Measurements from ENCODE around the gene MOB3B.
A peak's percentile ranks its signal among the peaks of the same experiment; 100 is the strongest.

The MOB3B gene

DNA sequence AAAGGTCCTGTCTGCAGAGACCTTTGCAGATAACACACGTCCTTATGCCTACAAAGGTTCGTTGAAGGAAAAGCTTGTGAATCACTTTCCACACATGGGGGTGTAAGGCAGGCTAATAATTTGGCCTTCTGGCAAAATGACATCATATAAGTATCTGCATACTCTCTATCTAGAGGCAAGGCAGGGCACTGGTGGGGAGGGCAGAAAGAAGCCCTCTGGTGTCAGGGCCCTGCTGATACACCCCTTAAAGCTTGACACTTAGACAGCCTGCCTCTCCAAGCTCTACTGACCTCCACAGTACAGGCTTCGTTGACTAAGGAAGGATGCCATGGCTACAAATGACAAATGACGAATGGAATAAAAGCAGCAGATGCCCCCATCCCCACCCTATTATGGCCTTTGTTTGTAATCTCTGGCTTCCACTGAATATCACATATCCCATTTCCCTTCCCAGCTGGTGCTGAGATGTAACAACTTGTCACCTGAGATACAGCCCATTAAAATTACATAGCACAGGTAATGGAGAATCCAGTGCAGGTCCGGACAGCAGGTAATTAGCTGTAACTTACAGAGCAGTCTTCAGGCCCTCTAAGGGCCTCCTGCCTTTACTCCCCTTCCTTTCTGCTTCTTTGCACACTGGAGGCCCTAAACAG, 82.5 kb downstream of the MOB3B start:
- no peak for DNase-seq (ENCODE audit: low read depth)

DNA sequence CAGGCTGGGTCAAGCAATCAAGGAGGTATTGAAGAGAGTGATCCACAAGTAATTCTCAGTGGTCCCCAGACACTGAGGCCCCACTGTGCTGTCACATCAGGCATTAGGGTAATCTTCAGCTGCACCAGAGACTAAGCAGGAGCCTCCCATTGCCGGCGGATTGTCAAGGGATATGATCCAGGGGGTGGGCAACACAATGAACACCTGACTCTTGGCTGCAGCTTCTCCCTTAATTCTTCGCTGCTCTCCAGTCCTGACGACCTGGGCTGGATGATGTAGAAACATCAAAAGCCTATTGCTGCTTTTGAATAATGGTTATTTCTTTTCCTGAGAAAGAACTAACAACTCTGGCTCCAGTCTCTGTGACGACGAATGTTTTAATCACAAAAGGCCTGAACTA, 83.9 kb downstream of the MOB3B start:
- DNase-seq (ENCODE audit: low read depth), result no peak

DNA sequence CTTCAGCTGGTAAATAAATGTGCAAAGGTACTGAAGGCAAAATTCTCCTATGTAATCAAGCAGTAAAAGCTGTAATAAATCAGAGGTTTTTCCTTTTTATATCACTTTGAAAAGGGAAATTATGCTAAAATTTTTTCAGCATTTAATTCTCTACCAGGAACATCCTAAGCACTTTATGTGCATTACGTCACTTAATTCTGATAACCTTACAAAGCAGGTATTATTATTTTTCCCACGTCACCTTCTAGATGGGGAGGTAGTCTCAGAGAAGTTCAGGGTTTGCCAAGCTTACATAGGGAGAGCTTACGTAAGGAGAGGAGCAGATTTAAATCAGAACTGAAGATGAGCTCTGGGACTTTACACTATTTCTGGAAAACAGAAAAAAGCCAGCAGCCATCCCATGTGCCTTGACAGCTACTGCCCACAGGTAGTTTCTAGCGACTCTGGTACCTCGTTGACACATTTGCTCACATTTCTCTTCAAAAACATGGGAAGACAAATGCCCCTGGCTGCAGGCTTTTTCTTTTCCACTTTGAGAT, 84.5 kb downstream of the MOB3B start:
- no peak for DNase-seq (ENCODE audit: low read depth)

DNA sequence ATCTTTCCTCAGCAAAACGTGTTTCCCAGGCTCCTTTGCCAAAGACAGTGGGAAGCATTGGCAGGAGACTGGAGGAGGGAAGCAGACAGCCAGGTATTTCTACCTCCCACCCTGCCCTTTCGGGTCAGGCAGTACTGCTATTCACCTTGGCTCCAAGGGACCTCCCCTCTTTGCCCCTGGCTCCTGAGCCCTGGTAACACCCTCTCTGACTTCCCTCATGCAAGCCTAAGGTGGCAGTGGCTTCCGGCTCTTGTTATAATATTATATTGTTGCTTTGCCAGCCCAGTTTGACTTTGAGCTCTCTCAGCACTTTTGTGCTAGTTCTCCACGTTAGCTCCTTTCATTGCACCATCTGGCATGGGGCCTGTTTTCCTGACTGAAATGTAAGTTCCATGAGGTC, 87.2 kb downstream of the MOB3B start:
- no peak for DNase-seq (ENCODE audit: low read depth)

DNA sequence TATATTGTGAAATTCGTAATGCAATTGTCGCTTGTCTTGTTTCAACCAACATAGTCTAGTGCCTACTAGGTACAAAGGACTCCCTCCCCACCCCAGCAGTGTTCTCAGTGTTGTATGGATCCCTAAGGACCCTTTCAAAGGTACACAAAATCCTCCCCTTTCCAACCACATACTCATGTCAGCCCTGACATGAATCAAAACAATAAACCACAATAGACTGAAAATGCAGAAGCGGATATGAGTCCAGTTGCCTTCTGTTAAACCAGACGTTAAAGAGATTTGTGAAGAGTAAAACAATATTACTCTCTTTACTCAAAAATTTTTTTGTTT, 87.9 kb downstream of the MOB3B start:
- no peak for DNase-seq (ENCODE audit: low read depth)

DNA sequence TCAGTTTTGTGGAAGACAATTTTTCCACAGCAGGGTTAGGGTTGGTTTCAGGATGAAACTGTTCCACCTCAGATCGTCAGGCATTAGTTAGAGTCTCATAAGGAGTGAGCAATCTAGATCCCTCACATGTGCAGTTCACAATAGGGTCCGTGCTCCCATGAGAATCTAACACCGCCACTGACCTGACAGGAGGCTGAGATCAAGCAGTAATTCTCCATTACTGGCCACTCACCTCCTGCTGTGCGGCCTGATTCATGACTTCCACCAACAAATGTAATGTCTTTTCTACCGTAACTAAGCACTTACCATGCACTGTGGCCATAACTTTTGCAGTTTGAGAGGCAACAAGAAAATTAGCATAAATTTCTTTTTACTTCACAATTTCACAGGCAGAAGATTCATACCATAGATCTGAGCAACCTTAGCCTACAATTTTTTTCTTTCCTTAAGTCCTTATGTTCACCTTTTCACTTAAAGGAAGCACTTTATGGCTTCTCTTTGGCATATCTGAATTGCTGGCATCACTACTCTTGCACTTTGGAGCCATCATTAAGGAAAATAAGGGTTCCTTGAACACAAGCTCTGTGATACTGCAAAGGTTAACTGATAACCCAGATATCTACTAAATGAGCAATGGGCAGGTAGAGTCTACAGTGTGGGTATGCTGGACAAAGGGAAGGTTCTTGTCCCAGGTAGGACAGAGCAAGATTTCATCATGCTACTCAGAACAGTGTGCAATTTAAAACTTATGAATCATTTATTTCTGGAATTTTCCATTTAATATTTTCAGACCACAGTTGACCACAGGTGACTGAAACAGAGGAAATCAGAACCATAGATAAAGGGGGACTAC, 88.5 kb downstream of the MOB3B start:
- DNase-seq (ENCODE audit: low read depth), result no peak

DNA sequence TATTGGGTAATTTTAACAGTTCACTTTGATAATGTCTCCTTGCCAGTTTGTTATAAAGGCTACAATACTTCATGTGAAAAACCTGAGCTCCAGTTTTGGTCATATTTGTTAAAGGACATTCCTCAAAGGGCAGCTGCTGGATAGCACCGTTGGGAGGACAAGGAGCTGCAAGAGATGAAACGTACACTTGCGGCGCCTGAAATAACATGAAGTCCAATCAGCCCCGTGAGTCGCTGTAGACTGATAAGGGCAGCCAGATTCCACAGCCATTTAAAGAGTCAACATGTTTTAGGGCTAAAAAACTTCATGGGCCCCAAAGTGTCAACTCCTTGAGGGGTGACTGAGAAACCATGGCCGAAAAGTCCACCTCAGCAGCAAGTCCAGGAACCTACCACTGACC, 91.1 kb downstream of the MOB3B start:
- no peak for DNase-seq (ENCODE audit: low read depth)

DNA sequence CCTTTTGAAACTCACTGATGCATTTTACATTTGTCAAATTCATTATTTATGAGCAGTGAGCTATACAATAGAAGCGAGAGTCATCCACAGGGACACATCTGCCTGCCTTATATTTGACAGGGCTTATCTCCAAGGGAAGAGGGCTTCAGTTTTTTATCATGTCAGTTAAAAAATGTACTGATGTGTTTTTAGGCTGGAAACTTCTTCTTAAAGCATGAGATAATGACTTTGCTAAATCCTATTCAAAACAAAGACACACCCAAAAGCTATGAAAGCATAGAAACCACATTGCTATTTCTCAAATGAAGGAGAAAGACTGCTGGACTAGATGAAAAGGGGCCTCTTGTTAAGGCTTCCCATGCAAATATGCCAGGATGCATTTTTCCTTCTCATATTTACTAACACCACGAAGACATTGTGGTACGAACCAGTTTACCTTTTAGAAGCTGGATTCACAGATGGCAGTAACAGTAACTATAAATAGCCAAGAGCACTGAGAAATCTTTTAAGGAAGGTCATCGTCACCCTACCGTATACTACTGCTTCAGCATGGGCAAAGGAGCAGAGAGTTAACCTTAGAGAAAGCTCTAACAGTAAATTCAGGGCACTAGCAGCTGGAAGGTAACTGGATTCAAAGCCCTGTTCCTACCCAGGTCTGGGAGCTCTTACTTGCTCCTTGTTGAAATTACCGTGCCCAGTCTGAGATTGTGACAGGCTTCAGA, 91.8 kb downstream of the MOB3B start:
- DNase-seq (ENCODE audit: low read depth), result no peak

DNA sequence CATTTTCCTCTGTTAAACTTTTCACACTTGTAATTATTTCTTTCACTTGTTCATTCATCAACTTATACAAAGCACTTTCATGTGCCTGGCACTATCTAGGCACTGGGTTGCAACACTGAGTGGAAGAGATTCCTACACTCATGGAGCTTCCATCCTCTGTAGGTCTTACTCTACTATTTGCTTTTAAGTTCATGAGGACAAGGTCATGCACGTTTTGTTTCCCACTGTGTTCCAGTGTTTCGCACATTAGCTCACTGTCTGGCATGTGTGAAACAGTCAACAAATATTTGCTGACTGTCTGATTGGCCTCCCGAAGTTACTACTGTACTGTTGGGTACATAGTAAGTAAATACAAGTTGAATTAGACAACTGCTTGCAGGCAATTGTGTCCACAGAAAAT, 93.4 kb downstream of the MOB3B start:
- no peak for DNase-seq (ENCODE audit: low read depth)

DNA sequence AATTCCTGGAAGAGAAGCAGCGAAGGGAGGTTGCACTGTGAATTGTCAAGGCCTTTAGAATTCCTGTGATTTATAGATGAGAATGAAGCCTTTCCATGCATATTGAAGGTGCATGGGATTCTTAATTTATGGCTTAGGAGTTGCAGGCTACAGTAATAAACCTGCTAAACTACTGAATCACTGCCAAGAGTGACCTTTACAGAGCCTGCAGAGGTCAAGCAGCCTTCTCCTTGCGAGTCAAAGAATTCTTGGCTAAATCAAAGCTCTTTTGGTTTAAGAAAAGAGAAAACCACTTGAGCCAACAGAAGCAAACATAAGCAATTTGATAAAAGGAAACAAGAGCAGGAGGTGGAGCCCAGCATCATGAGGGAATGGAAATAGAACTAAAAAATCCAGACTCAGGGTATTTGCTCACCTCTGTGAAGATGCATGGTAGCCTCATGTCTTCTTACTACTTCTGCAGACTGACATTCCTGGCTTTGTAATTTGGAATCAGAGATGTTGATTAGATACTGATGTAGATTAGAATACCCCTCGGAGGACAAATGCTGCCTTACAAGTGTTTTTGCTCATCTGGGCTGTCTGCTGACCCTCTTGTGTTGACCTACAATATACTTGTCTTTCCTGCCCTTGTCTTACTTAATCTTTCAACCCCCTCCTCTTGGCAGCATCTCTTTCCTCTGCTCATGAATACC, 95.8 kb downstream of the MOB3B start:
- no peak for DNase-seq (ENCODE audit: low read depth)

DNA sequence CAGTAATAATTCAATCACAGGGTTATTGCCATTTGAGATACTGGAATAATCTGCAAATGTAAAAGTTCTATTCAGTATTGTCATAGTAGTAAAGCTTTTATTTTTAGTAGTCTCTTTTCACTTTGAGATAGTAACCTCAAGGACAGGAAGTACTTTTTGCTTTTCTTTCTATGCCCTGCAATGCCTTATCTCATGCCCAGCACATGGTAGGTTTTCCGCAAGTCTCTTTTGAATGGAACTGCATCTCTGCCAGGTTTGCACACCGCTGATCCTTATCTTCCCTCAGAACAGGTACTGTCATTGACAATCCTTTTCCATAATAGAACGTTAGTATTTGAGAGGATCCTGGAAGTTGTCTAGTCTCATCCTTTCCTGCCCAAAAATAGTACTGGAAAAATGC, 97.3 kb downstream of the MOB3B start:
- no peak for DNase-seq (ENCODE audit: low read depth)

DNA sequence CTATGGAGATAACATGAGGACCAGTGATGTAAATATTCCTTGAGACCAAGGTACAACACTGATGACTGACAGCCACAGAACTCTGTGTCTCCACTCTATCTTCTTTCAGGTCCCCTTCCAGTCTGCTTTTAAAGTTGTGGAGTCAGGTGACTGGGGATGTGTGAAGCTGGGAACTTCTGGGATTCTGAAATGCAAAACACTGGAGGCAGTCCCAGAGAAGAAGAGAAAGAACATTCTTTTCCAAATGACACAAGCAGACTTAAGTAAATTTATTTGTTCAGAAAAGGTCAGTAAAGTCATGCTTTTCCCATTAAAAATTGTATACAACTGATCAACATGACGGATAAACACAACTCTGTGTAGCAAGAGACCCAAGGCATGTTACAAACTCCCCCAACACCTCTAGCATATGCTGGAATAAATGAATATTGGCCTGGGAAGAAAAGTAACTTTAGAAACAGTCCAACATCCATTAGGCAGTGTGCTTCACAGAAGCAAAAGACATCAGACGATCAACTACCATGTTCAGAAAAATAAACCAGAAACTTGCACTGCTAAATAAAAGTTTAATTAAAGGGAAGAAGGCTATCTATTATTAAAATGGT, 98.0 kb downstream of the MOB3B start:
- no peak for DNase-seq (ENCODE audit: low read depth)

DNA sequence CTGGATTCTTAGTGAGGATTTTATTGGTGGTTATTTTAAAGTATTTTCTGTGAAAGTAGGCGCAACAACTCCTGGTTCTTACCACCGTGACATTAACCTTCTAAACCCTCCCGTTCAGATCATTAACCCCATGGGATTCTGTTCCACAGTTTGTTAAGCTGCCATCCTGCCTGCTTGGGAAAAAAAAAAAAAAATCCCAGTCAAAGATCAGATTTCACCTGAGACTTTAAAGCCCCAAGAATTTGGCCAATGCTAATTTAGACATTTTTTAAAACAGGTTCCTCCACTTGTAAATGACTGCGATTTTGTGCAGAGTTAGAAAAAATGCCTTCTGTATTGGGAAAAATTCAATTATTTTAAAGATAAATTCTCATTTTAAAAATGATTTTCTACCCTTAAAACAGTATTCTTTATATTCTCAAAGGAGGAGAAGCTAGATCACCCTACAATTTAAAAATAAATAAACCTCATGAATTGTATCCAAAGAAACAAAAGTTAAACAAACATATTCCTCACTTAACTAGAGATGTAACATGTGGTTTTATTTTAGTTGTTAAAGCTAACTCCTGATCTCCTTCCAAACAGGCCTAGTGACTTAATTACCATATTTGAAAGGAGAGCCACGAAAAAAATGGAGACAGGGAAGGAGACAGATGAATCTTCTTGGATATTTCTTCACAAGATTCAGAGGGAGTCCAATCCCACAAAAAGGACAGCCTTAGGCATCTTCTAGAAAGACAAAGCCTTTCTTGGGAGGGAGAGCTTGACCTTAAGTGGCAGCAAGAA, 98.7 kb downstream of the MOB3B start:
- no peak for DNase-seq (ENCODE audit: low read depth)

DNA sequence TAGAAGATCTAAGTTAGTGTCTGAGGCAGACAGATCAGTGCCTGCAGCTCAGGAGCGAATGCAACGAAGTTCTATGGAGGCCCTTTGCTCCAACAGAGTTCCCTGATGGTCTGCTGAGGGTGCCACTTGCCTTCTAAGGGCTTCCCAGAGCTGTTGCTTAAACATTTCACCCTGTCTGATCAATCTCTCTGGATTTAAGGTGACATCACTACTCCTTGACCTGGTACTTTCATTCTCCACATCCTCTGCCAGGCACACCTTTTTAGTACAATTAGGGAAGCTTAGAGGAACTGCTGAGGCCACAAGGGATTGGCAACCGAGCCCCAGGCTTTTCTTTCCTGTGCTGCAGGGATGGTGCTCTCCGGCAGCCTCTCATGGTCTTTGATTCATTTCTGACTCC, 99.7 kb downstream of the MOB3B start:
- no peak for DNase-seq (ENCODE audit: low read depth)

DNA sequence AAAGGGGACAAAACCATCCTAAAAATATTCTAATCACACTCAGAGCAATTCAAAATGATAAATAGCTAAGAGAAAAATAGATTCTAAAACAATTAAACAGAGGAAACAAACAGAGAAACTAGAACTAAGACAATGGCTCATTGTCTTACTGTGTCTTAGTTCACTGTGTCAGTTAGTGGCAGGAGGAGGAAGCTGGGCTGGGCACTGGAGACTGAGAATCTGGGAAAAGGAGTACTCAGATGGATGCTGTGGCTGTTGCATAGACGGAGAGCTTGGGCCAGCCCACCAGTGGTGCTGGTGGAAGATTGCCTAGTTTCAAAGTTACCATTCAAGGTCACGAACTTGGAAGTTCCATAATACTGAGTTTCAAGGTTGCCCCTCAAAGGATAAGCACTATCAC, 100.2 kb downstream of the MOB3B start:
- DNase-seq (ENCODE audit: low read depth), result no peak

DNA sequence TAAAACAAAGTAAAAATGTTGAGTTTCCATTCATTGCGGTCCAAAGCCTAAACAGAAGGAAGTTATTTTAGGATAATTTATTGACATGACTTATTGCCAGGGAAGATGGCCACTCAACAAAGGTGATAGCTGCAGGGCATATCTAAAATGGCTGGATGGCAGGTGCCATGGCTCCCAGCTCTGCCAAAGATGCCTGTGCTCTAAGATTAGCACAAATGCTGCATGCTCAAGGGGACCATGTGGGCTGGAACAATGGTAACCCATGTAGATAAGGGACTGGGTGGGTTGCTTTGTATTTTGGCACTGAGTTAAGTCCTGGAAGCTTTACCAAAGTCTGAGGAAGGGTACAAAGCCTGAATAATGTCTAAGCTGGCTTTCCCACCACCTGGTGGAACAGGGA, 101.1 kb downstream of the MOB3B start:
- no peak for DNase-seq (ENCODE audit: low read depth)

DNA sequence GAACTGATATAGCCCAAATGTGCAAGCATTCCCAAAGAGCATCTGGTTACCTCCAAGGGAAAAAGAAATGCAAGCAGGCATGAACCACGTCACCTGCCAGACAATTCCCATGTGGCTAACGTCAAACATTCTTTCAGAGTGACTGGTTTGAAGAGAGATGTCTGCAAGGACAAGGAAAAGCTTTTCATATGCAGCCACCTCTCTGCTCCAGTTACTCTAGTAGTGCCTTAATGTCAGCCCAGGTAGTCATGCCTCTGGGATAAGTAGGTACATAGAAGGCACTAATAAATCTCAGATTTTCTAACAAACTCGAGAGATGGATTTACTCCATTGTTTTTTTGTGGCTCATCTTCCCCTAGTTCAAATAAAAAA, 102.4 kb downstream of the MOB3B start:
- DNase-seq (ENCODE audit: low read depth), result peak; percentile 45

DNA sequence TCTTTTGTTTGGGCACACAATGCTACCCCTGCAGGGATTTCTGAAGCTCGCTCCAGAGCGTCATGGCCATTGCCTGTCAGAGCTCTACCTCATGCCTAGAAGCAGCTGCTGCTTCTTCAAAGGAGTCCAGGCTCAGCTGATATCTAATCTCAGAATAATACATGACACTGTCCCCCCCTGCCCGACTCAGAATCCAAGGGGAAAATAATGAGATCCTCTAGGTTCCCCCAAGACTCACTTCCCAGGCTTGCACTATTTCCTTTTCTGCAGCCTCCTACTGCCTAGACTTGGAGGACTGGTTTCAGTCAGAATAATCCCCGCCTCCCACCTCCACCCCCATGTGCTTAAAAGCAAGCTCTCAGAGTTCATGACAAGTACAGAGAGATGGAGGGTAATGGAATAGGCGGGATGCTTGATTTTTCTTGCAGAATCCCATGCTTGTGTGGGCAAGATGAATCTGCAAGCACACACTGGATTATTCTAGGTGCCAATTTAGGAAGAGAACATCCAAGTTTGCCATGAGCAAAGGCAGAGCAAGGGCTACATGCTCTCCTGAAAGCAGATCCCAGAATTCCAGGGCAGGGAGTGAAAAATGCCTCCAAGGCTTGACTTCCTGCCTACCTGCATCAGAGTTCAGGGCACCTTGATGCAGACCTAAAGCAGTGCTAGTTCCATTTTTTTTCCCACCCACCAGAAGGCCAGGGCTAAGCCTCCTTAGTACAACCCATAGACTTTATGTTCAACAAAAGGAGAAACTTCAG, 102.9 kb downstream of the MOB3B start:
- no peak for DNase-seq (ENCODE audit: low read depth)

DNA sequence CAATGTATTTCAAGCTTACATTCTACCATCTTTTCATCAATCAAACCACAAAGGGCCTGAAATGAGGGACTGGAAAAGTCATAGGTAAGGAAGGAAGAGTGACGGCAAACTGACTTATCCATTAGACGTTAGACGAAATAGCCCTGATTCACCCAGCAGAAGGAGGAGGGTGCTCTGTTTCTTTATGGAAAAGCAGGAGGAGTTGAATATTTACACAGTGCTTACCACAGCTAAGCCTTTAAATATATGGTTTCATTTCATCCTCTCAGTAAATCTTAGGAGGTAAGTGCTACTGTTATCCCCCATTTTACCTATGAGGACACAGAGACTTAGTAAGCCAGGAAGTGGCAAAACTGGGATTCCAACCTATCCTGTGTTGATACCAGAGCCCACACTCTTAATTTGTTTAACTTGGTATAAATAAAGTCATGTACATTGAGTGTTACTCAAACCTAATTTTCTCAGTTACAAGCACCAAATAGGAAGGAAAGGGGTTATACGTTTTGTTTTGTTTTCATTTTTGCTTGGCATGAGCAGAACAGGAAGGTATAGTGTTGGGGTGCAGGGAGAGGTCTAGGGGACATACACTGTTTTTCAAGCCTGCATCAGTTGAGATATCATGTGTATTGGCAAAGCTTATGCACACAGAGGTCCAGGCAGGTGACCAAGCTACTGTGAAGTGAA, 103.6 kb downstream of the MOB3B start:
- no peak for DNase-seq (ENCODE audit: low read depth)

Data from non-pigmented ciliary epithelial cell (primary cell).